ENCODE results near the gene FAM120A. TPM values are rescaled to one million over a fixed set of nuclear protein-coding genes. Genes with fewer than 3 reads are reported as not detected.

Gene FAM120A
- total RNA-seq, 1 experiment from 2014 or later, result 43.2 TPM

DNA sequence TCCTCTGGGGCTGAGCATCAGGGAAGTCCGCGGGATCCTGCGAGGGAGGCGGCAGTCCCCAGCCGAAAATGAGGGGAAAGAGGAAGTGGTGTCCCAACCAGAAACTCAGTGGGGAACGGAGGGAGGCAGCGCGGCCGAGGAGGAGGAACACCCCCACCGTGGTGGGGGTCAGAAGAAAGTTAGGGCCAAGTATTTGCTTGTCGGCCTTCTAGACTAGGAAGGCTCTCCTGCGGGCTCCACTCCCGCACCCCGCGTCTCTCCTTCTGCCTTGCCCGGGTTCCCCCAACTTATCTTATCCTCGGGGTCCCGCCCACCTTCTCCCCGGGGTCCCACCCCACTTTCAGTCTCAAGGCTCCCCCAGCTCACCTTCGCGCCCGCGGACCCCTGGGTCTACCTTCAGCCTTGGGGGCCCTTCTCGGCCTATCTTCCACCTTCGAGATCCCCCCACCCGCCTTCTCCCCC lies 124.3 kb downstream of the FAM120A start:
- POLR2A ChIA-PET, result interaction anchor here (0.6 kb wide), 1 partner anchor 9 kb away, joined by 3 read pairs; no protein-coding TSS in a partner anchor
- H3K4me1 Mint-ChIP-seq (ENCODE audit: low read depth, unreplicated experiment), result peaks cover 12% of the 10 kb centered on the region

DNA sequence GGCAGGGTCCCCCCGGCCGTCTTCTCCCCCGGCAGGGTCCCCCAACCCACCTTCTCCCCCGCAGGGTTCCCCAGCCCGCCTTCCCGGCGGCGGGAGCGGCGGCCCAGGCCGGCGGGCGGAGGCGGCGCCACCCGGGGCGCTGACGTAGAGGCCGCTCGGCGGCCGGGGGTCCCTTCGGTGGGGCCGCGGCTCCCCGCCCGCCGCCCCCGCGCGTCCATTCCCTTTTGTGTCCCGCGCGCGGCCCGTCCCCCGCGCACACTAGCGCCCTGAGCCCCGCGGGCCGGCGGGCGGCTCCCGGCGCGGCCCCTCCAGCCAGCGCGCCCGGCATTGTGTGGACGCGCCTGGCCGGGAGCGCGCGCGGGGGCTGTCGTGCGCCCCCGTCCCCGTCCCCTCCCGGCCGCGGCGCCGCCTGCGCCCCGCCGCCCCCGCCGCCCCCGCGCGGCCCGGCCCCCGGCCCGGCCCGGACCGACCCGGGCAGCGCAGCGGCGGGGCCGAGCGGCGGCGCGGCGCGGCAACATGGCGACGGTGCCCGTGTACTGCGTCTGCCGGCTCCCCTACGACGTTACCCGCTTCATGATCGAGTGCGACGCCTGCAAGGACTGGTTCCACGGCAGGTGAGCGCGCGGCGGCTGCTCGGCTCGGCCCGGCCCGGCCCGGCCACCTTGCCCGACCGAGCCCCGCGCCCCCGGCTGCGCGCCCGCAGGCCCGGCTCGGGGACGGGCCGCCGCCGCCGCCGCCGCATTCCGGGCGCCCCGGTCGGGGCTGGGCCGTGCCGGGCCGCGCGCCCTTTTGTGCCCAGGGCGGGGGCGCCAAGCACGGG lies 125.0 kb downstream of the FAM120A start, which contains the start of gene PHF2:
TSS of gene PHF2 (plus strand) at position 327 of the 820 bp plus-strand sequence. CDS start at position 517, 190 bp downstream.
- intact Hi-C loops (cut with micrococcal nuclease; ENCODE audit: unreplicated experiment), result no loop called here
- peaks cover 11% of the 10 kb centered on the region for H3K4me1 ChIP-seq
- no TSS peak for BruUV-seq (replicated peaks)
- no peaks in the 10 kb centered on the region for H3K9me3 ChIP-seq
- no peaks in the 10 kb centered on the region for H3K9me3 Mint-ChIP-seq (ENCODE audit: unreplicated experiment)
- no peaks in the 10 kb centered on the region for H3K27me3 ChIP-seq (replicated peaks; ENCODE audit: control insufficient read depth, insufficient read depth, low read length)
- TF ChIP-seq, protein P1, sequence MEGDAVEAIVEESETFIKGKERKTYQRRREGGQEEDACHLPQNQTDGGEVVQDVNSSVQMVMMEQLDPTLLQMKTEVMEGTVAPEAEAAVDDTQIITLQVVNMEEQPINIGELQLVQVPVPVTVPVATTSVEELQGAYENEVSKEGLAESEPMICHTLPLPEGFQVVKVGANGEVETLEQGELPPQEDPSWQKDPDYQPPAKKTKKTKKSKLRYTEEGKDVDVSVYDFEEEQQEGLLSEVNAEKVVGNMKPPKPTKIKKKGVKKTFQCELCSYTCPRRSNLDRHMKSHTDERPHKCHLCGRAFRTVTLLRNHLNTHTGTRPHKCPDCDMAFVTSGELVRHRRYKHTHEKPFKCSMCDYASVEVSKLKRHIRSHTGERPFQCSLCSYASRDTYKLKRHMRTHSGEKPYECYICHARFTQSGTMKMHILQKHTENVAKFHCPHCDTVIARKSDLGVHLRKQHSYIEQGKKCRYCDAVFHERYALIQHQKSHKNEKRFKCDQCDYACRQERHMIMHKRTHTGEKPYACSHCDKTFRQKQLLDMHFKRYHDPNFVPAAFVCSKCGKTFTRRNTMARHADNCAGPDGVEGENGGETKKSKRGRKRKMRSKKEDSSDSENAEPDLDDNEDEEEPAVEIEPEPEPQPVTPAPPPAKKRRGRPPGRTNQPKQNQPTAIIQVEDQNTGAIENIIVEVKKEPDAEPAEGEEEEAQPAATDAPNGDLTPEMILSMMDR (IDR thresholded peaks at IDR 0.05; ENCODE audit: insufficient read depth in 1 of 2, low read depth in 1 of 2, low read length in 1 of 2, severe bottlenecking in 1 of 2, unreplicated experiment in 1 of 2), result no peak
- no peaks in the 10 kb centered on the region for H3K36me3 Mint-ChIP-seq (ENCODE audit: insufficient read depth, unreplicated experiment)
- DNase-seq, result peak in 1 of 2 experiments; percentile 24
- H3K4me1 Mint-ChIP-seq (ENCODE audit: low read depth, unreplicated experiment), result peaks cover 14% of the 10 kb centered on the region
- peak within 1 kb of the TSS; percentile 54 for H3K4me3 ChIP-seq (ENCODE audit: low read depth, low read length)
- H3K27ac Mint-ChIP-seq (ENCODE audit: unreplicated experiment), result peak within 1 kb of the TSS; percentile 78
- peak within 1 kb of the TSS; percentile 79 for H3K4me3 Mint-ChIP-seq (ENCODE audit: unreplicated experiment)
- CTCF ChIA-PET, result no interaction called here
- no peaks in the 10 kb centered on the region for H3K36me3 ChIP-seq (ENCODE audit: control insufficient read depth, insufficient read depth, low read length)
- POLR2A ChIA-PET, result no interaction called here
- H3K27me3 Mint-ChIP-seq (ENCODE audit: insufficient read depth, unreplicated experiment), result no peaks in the 10 kb centered on the region

More for the DNA sequence above, 124.3 kb downstream of the FAM120A start:
- no peaks in the 10 kb centered on the region for H3K36me3 Mint-ChIP-seq (ENCODE audit: insufficient read depth, unreplicated experiment)
- TF ChIP-seq, protein P1 (IDR thresholded peaks at IDR 0.05; ENCODE audit: insufficient read depth in 1 of 2, low read depth in 1 of 2, low read length in 1 of 2, severe bottlenecking in 1 of 2, unreplicated experiment in 1 of 2), result no peak
- DNase-seq, result peak in 1 of 2 experiments; percentile 12
- CTCF ChIA-PET, result interaction anchor here (1.2 kb wide), 1 partner anchor 9 kb away, joined by 5 read pairs; no protein-coding TSS in a partner anchor
- peak overlapping the region; percentile 54 for H3K4me3 ChIP-seq (ENCODE audit: low read depth, low read length)
- H3K36me3 ChIP-seq (ENCODE audit: control insufficient read depth, insufficient read depth, low read length), result no peaks in the 10 kb centered on the region
- H3K9me3 ChIP-seq, result no peaks in the 10 kb centered on the region
- H3K27ac Mint-ChIP-seq (ENCODE audit: unreplicated experiment), result peak overlapping the region; percentile 78
- peaks cover 8% of the 10 kb centered on the region for H3K4me1 ChIP-seq
- H3K27me3 ChIP-seq (replicated peaks; ENCODE audit: control insufficient read depth, insufficient read depth, low read length), result no peaks in the 10 kb centered on the region
- H3K4me3 Mint-ChIP-seq (ENCODE audit: unreplicated experiment), result peak overlapping the region; percentile 79
- H3K27me3 Mint-ChIP-seq (ENCODE audit: insufficient read depth, unreplicated experiment), result no peaks in the 10 kb centered on the region
- intact Hi-C loops (cut with micrococcal nuclease; ENCODE audit: unreplicated experiment), result no loop called here
- no TSS peak for BruUV-seq (replicated peaks)
- H3K9me3 Mint-ChIP-seq (ENCODE audit: unreplicated experiment), result no peaks in the 10 kb centered on the region

DNA sequence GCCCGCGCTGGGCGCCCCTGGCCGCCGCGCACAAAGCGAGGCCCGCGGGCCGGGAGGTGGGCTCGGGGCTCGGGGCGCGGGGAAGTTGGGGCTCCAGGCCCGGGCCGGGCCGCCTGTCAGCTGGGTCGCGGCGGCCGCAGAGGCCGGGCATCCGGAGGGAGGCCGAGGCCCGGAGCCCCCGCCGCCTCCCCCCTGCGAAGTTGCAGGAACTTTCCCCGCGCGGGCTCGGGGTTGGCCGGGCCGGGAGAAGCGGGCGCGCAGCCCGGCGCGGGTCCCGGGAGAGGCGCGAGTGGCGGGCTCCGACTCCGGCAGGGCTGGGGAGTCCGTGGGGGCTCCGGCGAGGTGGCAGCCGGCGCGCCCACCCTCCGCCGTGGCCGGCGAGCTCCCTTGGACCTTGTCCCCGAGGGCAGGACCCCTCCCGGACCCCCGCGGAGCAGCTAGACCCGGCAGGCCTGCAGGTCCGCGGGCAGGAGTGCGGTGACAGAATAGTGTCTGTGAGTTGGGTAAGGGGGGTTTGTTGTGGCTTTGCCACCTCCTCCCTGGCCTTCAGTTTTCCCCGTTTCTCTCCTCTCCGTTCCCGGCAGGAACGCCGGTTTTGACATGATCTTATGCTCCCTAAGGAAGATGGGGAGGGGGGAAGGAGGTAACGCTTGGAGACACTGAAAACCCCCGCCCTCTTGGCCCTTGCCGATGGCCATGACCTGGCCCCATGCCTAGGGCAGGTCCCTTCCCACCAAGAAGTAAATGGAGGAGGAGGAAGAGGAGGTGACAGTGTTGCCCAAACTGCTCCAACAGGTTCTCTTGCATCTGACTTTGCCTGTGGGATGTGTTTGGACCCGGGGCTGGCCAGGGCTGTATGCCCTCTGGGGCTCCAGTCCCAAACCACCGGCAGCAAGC lies 125.8 kb downstream of the FAM120A start:
- Mint-ChIP-seq H3K4me1 (ENCODE audit: low read depth, unreplicated experiment) (peaks cover 14% of the 10 kb centered on the region), H3K9me3 (ENCODE audit: unreplicated experiment) (no peaks in the 10 kb centered on the region), H3K27me3 (ENCODE audit: insufficient read depth, unreplicated experiment) (no peaks in the 10 kb centered on the region), H3K27ac (ENCODE audit: unreplicated experiment) (peak overlapping the region; percentile 55), H3K36me3 (ENCODE audit: insufficient read depth, unreplicated experiment) (no peaks in the 10 kb centered on the region), H3K4me3 (ENCODE audit: unreplicated experiment) (peak overlapping the region; percentile 68)
- ChIA-PET CTCF (no interaction called here), POLR2A (no interaction called here)
- no TSS peak for BruUV-seq (replicated peaks)
- TF ChIP-seq, protein P1 (IDR thresholded peaks at IDR 0.05; ENCODE audit: insufficient read depth in 1 of 2, low read depth in 1 of 2, low read length in 1 of 2, severe bottlenecking in 1 of 2, unreplicated experiment in 1 of 2), result no peak
- no peaks in the 10 kb centered on the region for H3K36me3 ChIP-seq (ENCODE audit: control insufficient read depth, insufficient read depth, low read length)
- no peaks in the 10 kb centered on the region for H3K9me3 ChIP-seq
- peak in 1 of 2 experiments; percentile 12 for DNase-seq
- H3K27me3 ChIP-seq (replicated peaks; ENCODE audit: control insufficient read depth, insufficient read depth, low read length), result no peaks in the 10 kb centered on the region
- intact Hi-C loops (cut with micrococcal nuclease; ENCODE audit: unreplicated experiment), result no loop called here
- peak overlapping the region; percentile 46 for H3K4me3 ChIP-seq (ENCODE audit: low read depth, low read length)
- H3K4me1 ChIP-seq, result peaks cover 11% of the 10 kb centered on the region
